Measurements from ENCODE around the gene NACA2.
"Not testable (repeated sequence)": the region's sequence is repeated elsewhere in the genome, so short reads cannot be mapped to it uniquely, and the experiment has no call there.

DNA sequence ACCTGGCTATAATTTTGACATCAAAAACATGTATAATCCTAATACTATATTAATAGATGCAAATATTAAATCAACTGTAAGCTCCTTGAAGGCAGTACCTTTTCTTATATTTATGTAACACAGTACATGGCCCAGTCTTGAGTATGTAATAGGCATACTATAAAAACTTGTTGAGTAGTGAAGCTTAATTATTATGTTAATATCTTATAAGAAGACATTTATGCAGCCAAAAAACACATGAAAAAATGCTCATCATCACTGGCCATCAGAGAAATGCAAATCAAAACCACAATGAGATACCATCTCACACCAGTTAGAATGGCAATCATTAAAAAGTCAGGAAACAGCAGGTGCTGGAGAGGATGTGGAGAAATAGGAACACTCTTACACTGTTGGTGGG, 25.2 kb downstream of the NACA2 start:
- TF ChIP-seq CTCF (IDR thresholded peaks at IDR 0.05); EZH2 (IDR thresholded peaks at IDR 0.05; ENCODE audit: borderline replicate concordance, insufficient read depth, low read depth, low read length, poor library complexity, severe bottlenecking): not testable (repeated sequence)

All from B cell (primary cell).